NCI-H82 treated with DMSO at 0.1 percent for 48 hours (cell line): ENCODE data around the gene PLA2G4B.

ENCODE experiments used
- DNase-seq: peaks from one replicate; lab custom pipeline; 2025; ENCODE audit not compliant: unreplicated experiment; lab: John Stamatoyannopoulos, UW

PLA2G4B gene

GRCh38 chr15:41806291-41807181 lies 32.1 kb upstream of the PLA2G4B start:
- no peak for DNase-seq

- no peak for DNase-seq
Observed at GRCh38 chr15:41809121-41809520, 29.5 kb upstream of the PLA2G4B start.

GRCh38 chr15:41809526-41810220 lies 29.0 kb upstream of the PLA2G4B start:
- no peak for DNase-seq

GRCh38 chr15:41810651-41811431 lies 27.8 kb upstream of the PLA2G4B start:
- no peak for DNase-seq

GRCh38 chr15:41811432-41812195 lies 27.0 kb upstream of the PLA2G4B start:
- peak; percentile 67 for DNase-seq

- no peak for DNase-seq
Observed at GRCh38 chr15:41812820-41813375, 25.7 kb upstream of the PLA2G4B start.

GRCh38 chr15:41813426-41813825 lies 25.2 kb upstream of the PLA2G4B start:
- DNase-seq = no peak

GRCh38 chr15:41814534-41814933 lies 24.1 kb upstream of the PLA2G4B start:
- no peak for DNase-seq

- no peak for DNase-seq
Observed at GRCh38 chr15:41816788-41817187, 21.9 kb upstream of the PLA2G4B start.

GRCh38 chr15:41817327-41817726 lies 21.3 kb upstream of the PLA2G4B start:
- no peak for DNase-seq

GRCh38 chr15:41817781-41818180 lies 20.9 kb upstream of the PLA2G4B start:
- DNase-seq = no peak

GRCh38 chr15:41819455-41820050 lies 19.1 kb upstream of the PLA2G4B start:
- DNase-seq = no peak

GRCh38 chr15:41820791-41821423 lies 17.7 kb upstream of the PLA2G4B start:
- no peak for DNase-seq

GRCh38 chr15:41821831-41822230 lies 16.8 kb upstream of the PLA2G4B start:
- DNase-seq = no peak

- DNase-seq = no peak
Observed at GRCh38 chr15:41822471-41822870, 16.2 kb upstream of the PLA2G4B start.

- DNase-seq = no peak
Observed at GRCh38 chr15:41822957-41823356, 15.7 kb upstream of the PLA2G4B start.

- DNase-seq = no peak
Observed at GRCh38 chr15:41823502-41823901, 15.1 kb upstream of the PLA2G4B start.

GRCh38 chr15:41824062-41824745 lies 14.4 kb upstream of the PLA2G4B start:
- DNase-seq = no peak

- no peak for DNase-seq
Observed at GRCh38 chr15:41825145-41825544, 13.5 kb upstream of the PLA2G4B start.
